ENCODE results near the gene SCN4B. TPM values are rescaled to one million over a fixed set of nuclear protein-coding genes. Genes with fewer than 3 reads are reported as not detected.
A peak's percentile ranks its signal among the peaks of the same experiment; 100 is the strongest.
"Not testable (repeated sequence)": the region's sequence is repeated elsewhere in the genome, so short reads cannot be mapped to it uniquely, and the experiment has no call there.

SCN4B gene
- total RNA-seq, 4 donors from 2014 or later: 2.7 to 5.8 (median 3.8) TPM

- H3K27ac ChIP-seq: no peak overlapping the region
- H3K9me3 ChIP-seq: no peaks in the 10 kb centered on the region
- H3K36me3 ChIP-seq: no peaks in the 10 kb centered on the region
- WGBS, 2 donors (ENCODE audit: low coverage in 1 of 2): 71 to 90% methylated on average over 2 to 3 of the region's 6 CpGs
- no peak overlapping the region for H3K4me3 ChIP-seq
- no peak for TF ChIP-seq EP300 (IDR thresholded peaks at IDR 0.05)
- TF ChIP-seq CTCF (IDR thresholded peaks at IDR 0.05): no peak
- TF ChIP-seq POLR2A (IDR thresholded peaks at IDR 0.05): no peak
- no peak for TF ChIP-seq POLR2AphosphoS5 (IDR thresholded peaks at IDR 0.05)
- H3K27me3 ChIP-seq: peaks cover 26% of the 10 kb centered on the region
- no peaks in the 10 kb centered on the region for H3K4me1 ChIP-seq
- ATAC-seq: no peak
These were observed 33.9 kb upstream of the SCN4B start for GRCh38 chr11:118186346-118187107.

GRCh38 chr11:118184784-118185579, 32.4 kb upstream of the SCN4B start:
- peaks cover 16% of the 10 kb centered on the region for H3K27me3 ChIP-seq
- H3K36me3 ChIP-seq: no peaks in the 10 kb centered on the region
- TF ChIP-seq EP300 (IDR thresholded peaks at IDR 0.05) (no peak), CTCF (IDR thresholded peaks at IDR 0.05) (no peak), POLR2A (IDR thresholded peaks at IDR 0.05) (no peak), POLR2AphosphoS5 (IDR thresholded peaks at IDR 0.05) (no peak)
- no peak overlapping the region for H3K27ac ChIP-seq
- no peak overlapping the region for H3K4me3 ChIP-seq
- ATAC-seq: no peak
- peaks cover 0 to 14% (median 3%) of the 10 kb centered on the region in 3 donors for H3K4me1 ChIP-seq
- WGBS, 2 donors (ENCODE audit: low coverage in 1 of 2): 84 to 94% methylated on average over 5 to 7 of the region's 12 CpGs
- H3K9me3 ChIP-seq: no peaks in the 10 kb centered on the region

- Histone ChIP-seq H3K4me1 (peaks cover 0 to 19% (median 4%) of the 10 kb centered on the region in 3 donors), H3K27me3 (peaks cover 13% of the 10 kb centered on the region)
- 87 to 90% methylated on average over 1 to 5 of the region's 5 CpGs for WGBS, 2 donors (ENCODE audit: low coverage in 1 of 2)
- H3K9me3 ChIP-seq, H3K36me3 ChIP-seq, ATAC-seq, H3K4me3 ChIP-seq, H3K27ac ChIP-seq: not testable (repeated sequence)
These were observed 31.1 kb upstream of the SCN4B start for GRCh38 chr11:118183691-118184090.

GRCh38 chr11:118180300-118180703, 27.7 kb upstream of the SCN4B start:
- peak overlapping the region in 2 of 4 donors; percentile 53 to 56 for H3K27ac ChIP-seq
- no peaks in the 10 kb centered on the region for H3K27me3 ChIP-seq
- WGBS, 2 donors (ENCODE audit: low coverage in 1 of 2): 0 to 1% methylated on average over 2 to 11 of the region's 11 CpGs
- H3K4me1 ChIP-seq: peaks cover 0 to 36% (median 8%) of the 10 kb centered on the region in 3 donors
- TF ChIP-seq CTCF (IDR thresholded peaks at IDR 0.05) (no peak), POLR2A (IDR thresholded peaks at IDR 0.05) (no peak), EP300 (IDR thresholded peaks at IDR 0.05) (no peak), POLR2AphosphoS5 (IDR thresholded peaks at IDR 0.05) (no peak)
- H3K4me3 ChIP-seq: peak overlapping the region in 1 of 2 donors; percentile 29
- H3K9me3 ChIP-seq: no peaks in the 10 kb centered on the region
- no peaks in the 10 kb centered on the region for H3K36me3 ChIP-seq
- ATAC-seq: peak; percentile 82

GRCh38 chr11:118176778-118177134, 24.1 kb upstream of the SCN4B start:
- Histone ChIP-seq H3K36me3 (no peaks in the 10 kb centered on the region), H3K4me1 (peaks cover 0 to 47% (median 11%) of the 10 kb centered on the region in 3 donors), H3K9me3 (no peaks in the 10 kb centered on the region), H3K4me3 (peak overlapping the region in 1 of 2 donors; percentile 45), H3K27me3 (no peaks in the 10 kb centered on the region), H3K27ac (no peak overlapping the region)
- TF ChIP-seq POLR2AphosphoS5 (IDR thresholded peaks at IDR 0.05): no peak
- TF ChIP-seq POLR2A (IDR thresholded peaks at IDR 0.05): no peak
- TF ChIP-seq CTCF (IDR thresholded peaks at IDR 0.05): no peak
- TF ChIP-seq EP300 (IDR thresholded peaks at IDR 0.05): no peak
- ATAC-seq: no peak
- WGBS, 2 donors (ENCODE audit: low coverage in 1 of 2): 82 to 86% methylated on average over 3 to 4 of the region's 4 CpGs

Measured in gastroesophageal sphincter (tissue), 4 donors.